ENCODE data around the gene COBL.

DNA sequence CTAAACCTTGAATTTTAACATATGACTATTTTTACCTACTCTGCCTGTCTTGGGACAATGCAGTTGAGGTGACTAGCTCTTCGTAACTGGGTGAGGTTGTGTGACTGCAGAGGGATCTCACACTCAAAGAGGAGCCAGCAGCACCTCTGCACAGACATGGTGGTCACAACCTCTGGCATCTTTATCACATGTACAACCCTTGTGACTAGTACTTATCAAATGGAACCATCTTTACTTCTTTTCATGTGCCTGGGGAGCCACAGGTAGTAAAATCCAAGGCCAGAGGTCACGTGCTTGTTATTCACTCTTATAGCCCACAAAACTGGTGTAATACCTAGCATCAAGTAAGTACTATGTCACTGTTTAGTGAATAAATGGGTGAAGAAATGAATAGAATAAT lies 244.3 kb downstream of the COBL start:
- TF ChIP-seq, protein P1, sequence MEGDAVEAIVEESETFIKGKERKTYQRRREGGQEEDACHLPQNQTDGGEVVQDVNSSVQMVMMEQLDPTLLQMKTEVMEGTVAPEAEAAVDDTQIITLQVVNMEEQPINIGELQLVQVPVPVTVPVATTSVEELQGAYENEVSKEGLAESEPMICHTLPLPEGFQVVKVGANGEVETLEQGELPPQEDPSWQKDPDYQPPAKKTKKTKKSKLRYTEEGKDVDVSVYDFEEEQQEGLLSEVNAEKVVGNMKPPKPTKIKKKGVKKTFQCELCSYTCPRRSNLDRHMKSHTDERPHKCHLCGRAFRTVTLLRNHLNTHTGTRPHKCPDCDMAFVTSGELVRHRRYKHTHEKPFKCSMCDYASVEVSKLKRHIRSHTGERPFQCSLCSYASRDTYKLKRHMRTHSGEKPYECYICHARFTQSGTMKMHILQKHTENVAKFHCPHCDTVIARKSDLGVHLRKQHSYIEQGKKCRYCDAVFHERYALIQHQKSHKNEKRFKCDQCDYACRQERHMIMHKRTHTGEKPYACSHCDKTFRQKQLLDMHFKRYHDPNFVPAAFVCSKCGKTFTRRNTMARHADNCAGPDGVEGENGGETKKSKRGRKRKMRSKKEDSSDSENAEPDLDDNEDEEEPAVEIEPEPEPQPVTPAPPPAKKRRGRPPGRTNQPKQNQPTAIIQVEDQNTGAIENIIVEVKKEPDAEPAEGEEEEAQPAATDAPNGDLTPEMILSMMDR (IDR thresholded peaks at IDR 0.05) = no peak
- TF ChIP-seq POLR2AphosphoS5 (IDR thresholded peaks at IDR 0.05) (no peak), POLR2A (IDR thresholded peaks at IDR 0.05) (no peak)
